Measurements from ENCODE around the gene GBA2. TPM values are rescaled to one million over a fixed set of nuclear protein-coding genes. Genes with fewer than 3 reads are reported as not detected.

Gene GBA2
- polyA plus RNA-seq, 1 donor (not counting 4 experiments of a cell fraction or from before 2014, with no cell fraction given): 31.7 TPM

DNA sequence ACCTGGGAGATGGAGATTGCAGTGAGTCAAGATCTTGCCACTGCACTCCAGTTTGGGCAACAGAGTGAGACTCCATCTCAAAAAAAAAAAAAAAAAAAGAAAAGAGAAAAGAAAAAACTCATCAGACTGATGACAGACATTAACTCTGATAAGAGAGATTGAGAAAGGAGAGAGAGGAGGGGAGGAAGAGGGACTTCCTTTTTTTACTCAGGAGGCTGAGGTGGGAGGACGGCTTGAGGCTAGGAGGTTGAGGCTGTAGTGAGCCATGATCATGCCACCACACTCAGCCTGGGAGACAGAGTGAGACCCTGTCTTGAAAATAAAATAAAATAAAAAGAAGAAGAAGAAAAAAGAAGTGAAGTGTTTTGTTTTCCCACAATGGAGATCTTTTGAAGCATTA, 14.8 kb upstream of the GBA2 start:
- Histone ChIP-seq H3K9me1 (ENCODE audit: control insufficient read depth, extremely low read depth, insufficient read depth, low read length) (no peaks in the 10 kb centered on the region), H3K9ac (ENCODE audit: control insufficient read depth, extremely low read depth, insufficient read depth, low read length) (no peak overlapping the region), H2AFZ (ENCODE audit: control insufficient read depth, low read length) (no peak overlapping the region), H3K79me2 (ENCODE audit: control insufficient read depth, insufficient read depth, low read length) (peaks cover 1% of the 10 kb centered on the region), H3K27ac (ENCODE audit: control insufficient read depth, insufficient read depth, low read length) (no peak overlapping the region), H3K4me1 (ENCODE audit: control insufficient read depth, extremely low read depth, insufficient read depth, low read length) (no peaks in the 10 kb centered on the region), H3K27me3 (ENCODE audit: control insufficient read depth, extremely low read depth, insufficient read depth, low read length) (no peaks in the 10 kb centered on the region), H3K36me3 (ENCODE audit: control insufficient read depth in 2 of 2, extremely low read depth in 1 of 2, insufficient read depth in 2 of 2, low read length in 2 of 2) (no peaks in the 10 kb centered on the region), H3K4me2 (ENCODE audit: control insufficient read depth, extremely low read depth, insufficient read depth, low read depth, low read length) (no peak overlapping the region), H3K9me3 (ENCODE audit: control insufficient read depth, low read depth, low read length) (no peaks in the 10 kb centered on the region), H3K4me3 (ENCODE audit: control insufficient read depth in 2 of 3, extremely low read depth in 1 of 3, insufficient read depth in 2 of 3, low read depth in 1 of 3, low read length in 3 of 3) (no peak overlapping the region), H4K20me1 (ENCODE audit: control insufficient read depth, extremely low read depth, insufficient read depth, low read length) (no peaks in the 10 kb centered on the region)
- dilution Hi-C loops (cut with MboI; ENCODE audit: extremely low pct_ligation_motif_present, low sequenced_read_pairs): no loop called here
- TF ChIP-seq CTCF (optimal IDR thresholded peaks at IDR 0.05 in 1 of 3, IDR thresholded peaks at IDR 0.05 in 1 of 3, conservative IDR thresholded peaks at IDR 0.05 in 1 of 3; ENCODE audit: extremely low read depth in 1 of 3, insufficient read depth in 2 of 3, low read length in 3 of 3) (no peak), EZH2 (IDR thresholded peaks at IDR 0.05; ENCODE audit: low read length) (no peak)
- FAIRE-seq (no peak), DNase-seq (ENCODE audit: low read depth, low spot score) (no peak)

DNA sequence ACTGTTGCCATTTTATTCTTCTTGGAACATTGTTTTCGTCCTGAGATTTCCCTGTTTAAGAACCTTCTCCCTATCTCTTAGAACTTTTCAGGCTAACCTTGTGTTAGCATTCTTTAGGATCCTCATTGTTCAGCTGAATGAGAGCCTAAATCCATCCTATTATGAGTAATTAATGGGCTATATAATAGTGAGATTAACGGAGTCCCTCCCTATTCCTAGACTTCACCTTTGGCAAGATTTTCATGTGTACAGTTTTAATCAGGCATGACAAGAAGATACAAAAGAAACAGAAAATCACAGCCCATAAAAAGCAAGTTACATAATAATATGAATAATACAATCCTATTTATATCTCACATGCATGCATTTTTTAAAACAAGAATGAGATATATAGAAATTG, 14.2 kb upstream of the GBA2 start:
- TF ChIP-seq EZH2 (IDR thresholded peaks at IDR 0.05; ENCODE audit: low read length) (no peak), CTCF (optimal IDR thresholded peaks at IDR 0.05 in 1 of 3, IDR thresholded peaks at IDR 0.05 in 1 of 3, conservative IDR thresholded peaks at IDR 0.05 in 1 of 3; ENCODE audit: extremely low read depth in 1 of 3, insufficient read depth in 2 of 3, low read length in 3 of 3) (no peak)
- dilution Hi-C loops (cut with MboI; ENCODE audit: extremely low pct_ligation_motif_present, low sequenced_read_pairs): no loop called here
- Histone ChIP-seq H3K4me2 (ENCODE audit: control insufficient read depth, extremely low read depth, insufficient read depth, low read depth, low read length) (no peak overlapping the region), H3K27me3 (ENCODE audit: control insufficient read depth, extremely low read depth, insufficient read depth, low read length) (no peaks in the 10 kb centered on the region), H3K4me1 (ENCODE audit: control insufficient read depth, extremely low read depth, insufficient read depth, low read length) (no peaks in the 10 kb centered on the region), H3K79me2 (ENCODE audit: control insufficient read depth, insufficient read depth, low read length) (peaks cover 1% of the 10 kb centered on the region), H3K27ac (ENCODE audit: control insufficient read depth, insufficient read depth, low read length) (no peak overlapping the region), H3K36me3 (ENCODE audit: control insufficient read depth in 2 of 2, extremely low read depth in 1 of 2, insufficient read depth in 2 of 2, low read length in 2 of 2) (no peaks in the 10 kb centered on the region), H3K4me3 (ENCODE audit: control insufficient read depth in 2 of 3, extremely low read depth in 1 of 3, insufficient read depth in 2 of 3, low read depth in 1 of 3, low read length in 3 of 3) (no peak overlapping the region), H3K9me1 (ENCODE audit: control insufficient read depth, extremely low read depth, insufficient read depth, low read length) (no peaks in the 10 kb centered on the region), H3K9ac (ENCODE audit: control insufficient read depth, extremely low read depth, insufficient read depth, low read length) (no peak overlapping the region), H4K20me1 (ENCODE audit: control insufficient read depth, extremely low read depth, insufficient read depth, low read length) (no peaks in the 10 kb centered on the region), H2AFZ (ENCODE audit: control insufficient read depth, low read length) (no peak overlapping the region), H3K9me3 (ENCODE audit: control insufficient read depth, low read depth, low read length) (no peaks in the 10 kb centered on the region)
- FAIRE-seq (no peak), DNase-seq (ENCODE audit: low read depth, low spot score) (no peak)
